Spinal cord (tissue), 10 donors: ENCODE data around the gene TNRC6C. TPM values are rescaled to one million over a fixed set of nuclear protein-coding genes. Genes with fewer than 3 reads are reported as not detected.
A peak's percentile ranks its signal among the peaks of the same experiment; 100 is the strongest.
"Not testable (repeated sequence)": the region's sequence is repeated elsewhere in the genome, so short reads cannot be mapped to it uniquely, and the experiment has no call there.

Source experiments
- DNase-seq, 6 donors: peaks; one replicate each; pipeline versions ENCODE4 v3.0.0 to v3.0.0-alpha.2; 2013 to 2015; ENCODE audit warnings: low spot score in 6 of 6, low read depth in 4 of 6
- H3K27ac ChIP-seq: one replicate; pipeline ENCODE4 v1.5.1; 2013; ENCODE audit warnings: low read depth, low read length, control low read depth
- H3K27me3 ChIP-seq: one replicate; pipeline ENCODE4 v1.6.1; 2013; ENCODE audit warnings: low read length; ENCODE audit not compliant: control insufficient read depth, insufficient read depth
- H3K36me3 ChIP-seq: one replicate; pipeline ENCODE4 v1.6.1; 2013; ENCODE audit warnings: low read length; ENCODE audit not compliant: control insufficient read depth, insufficient read depth
- H3K4me1 ChIP-seq: one replicate; pipeline ENCODE4 v1.6.1; 2013; ENCODE audit warnings: low read length; ENCODE audit not compliant: control insufficient read depth, insufficient read depth
- H3K4me3 ChIP-seq: one replicate; pipeline ENCODE4 v1.5.1; 2013; ENCODE audit warnings: low read depth, low read length, control low read depth
- H3K9me3 ChIP-seq: one replicate; pipeline ENCODE4 v1.6.1; 2013; ENCODE audit warnings: low read length; ENCODE audit not compliant: control insufficient read depth, insufficient read depth
- WGBS: methylation state at CpG from one replicate; pipeline ENCODE4 v1.1.5; 2013; ENCODE audit warnings: missing lambda C conversion rate; ENCODE audit not compliant: insufficient coverage; 5-methylcytosine and 5-hydroxymethylcytosine counted together
- polyA plus RNA-seq, 2 donors: library from polyadenylated mRNA; unstranded; fragments of 120-200 nt; gene quantifications; one replicate each; pipeline ENCODE4 v1.2.1, GENCODE V29; 2013; ENCODE audit not compliant: insufficient read length in 2 of 2
- total RNA-seq, 2 donors: library from RNA; depleted of rRNA in 1 of 2; stranded (reverse); fragments of 120-200 nt in 1 of 2; fragments of >200 nt in 1 of 2; gene quantifications; one replicate each; pipeline versions ENCODE4 v1.2.3 to v1.2.4, GENCODE V29; 2013 to 2014
- donor health status: healthy.

The TNRC6C gene
- total and polyA plus RNA-seq, 4 donors, result 21.5 to 31.8 (median 26.3) TPM

DNA sequence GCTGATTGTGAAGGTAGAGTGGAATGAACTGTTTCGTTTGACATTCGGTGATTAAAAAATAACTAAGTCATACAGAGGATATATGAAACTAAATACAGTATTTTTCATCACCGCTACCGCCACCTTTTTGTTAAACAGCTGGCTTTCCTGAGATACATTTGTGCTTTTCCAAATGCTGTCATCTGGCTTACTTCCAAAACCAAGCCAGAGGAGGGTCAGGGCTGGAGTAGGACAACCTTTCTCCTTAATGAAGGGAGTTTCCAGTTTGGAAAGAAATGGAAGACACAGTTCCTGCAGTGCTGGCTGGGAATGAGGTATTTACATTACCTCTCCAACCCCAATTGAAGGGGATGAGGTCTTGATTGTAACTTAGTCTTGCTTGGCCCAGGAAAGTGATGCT lies 3.2 kb downstream of the TNRC6C start:
- no peak overlapping the region for H3K27ac ChIP-seq
- H3K9me3 ChIP-seq, result no peaks in the 10 kb centered on the region
- no CpG with 5 or more reads among the region's 4 CpGs for WGBS
- no peak overlapping the region for H3K4me3 ChIP-seq
- H3K4me1 ChIP-seq, result peaks cover 8% of the 10 kb centered on the region
- no peaks in the 10 kb centered on the region for H3K27me3 ChIP-seq
- H3K36me3 ChIP-seq, result no peaks in the 10 kb centered on the region
- peak in 1 of 6 donors; percentile 40 for DNase-seq

DNA sequence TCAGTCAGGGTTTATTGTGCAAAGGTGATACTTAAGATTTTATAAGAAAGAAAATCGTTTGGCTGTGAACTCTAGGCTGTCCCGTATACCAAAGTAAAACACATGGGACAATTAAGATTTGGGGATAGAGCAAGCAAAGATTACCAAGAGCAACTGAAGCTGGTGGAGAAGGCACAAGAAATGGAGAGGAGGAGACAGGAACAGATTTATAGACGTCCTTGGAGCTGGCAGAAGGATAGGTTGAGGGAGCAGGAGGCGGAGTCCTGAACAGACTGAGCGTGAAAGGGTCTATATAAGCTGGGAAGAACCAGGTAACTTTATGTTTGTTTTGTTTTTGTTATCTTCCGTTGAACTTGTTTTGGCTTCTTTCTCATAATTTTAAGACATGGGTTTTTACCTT lies 3.8 kb downstream of the TNRC6C start:
- WGBS, result 64% methylated on average over 4 of the region's 6 CpGs
- DNase-seq, result peak in 1 of 6 donors; percentile 60
- Histone ChIP-seq H3K27ac (peak overlapping the region; percentile 25), H3K9me3 (no peaks in the 10 kb centered on the region), H3K36me3 (no peaks in the 10 kb centered on the region), H3K4me1 (peaks cover 8% of the 10 kb centered on the region), H3K4me3 (no peak overlapping the region), H3K27me3 (no peaks in the 10 kb centered on the region)

DNA sequence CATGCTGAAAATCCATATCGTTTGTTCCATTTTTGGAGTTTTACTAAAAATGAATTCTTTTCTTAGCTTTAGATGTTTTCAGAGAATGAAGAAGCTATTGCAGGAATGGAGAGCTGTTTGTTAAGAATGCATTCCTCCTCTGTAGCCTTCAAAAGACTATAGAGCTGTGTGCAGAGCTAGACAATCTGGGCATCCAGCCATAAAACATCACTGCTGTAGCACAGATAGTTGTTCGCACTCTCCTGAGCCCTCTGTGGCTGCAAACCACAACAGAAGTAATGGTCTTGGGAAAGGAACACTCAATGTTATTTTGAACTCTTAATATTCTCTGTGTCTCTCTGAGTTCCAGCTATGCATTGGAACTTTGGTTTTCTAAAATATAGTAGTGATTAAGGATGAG lies 4.9 kb downstream of the TNRC6C start:
- peaks cover 5% of the 10 kb centered on the region for H3K4me1 ChIP-seq
- no peaks in the 10 kb centered on the region for H3K9me3 ChIP-seq
- H3K4me3 ChIP-seq, result no peak overlapping the region
- no peaks in the 10 kb centered on the region for H3K36me3 ChIP-seq
- WGBS, result no CpG with 5 or more reads among the region's 2 CpGs
- H3K27ac ChIP-seq, result peak overlapping the region; percentile 50
- H3K27me3 ChIP-seq, result no peaks in the 10 kb centered on the region
- DNase-seq, result peak in 4 of 6 donors; percentile 60 to 94 (median 83)

DNA sequence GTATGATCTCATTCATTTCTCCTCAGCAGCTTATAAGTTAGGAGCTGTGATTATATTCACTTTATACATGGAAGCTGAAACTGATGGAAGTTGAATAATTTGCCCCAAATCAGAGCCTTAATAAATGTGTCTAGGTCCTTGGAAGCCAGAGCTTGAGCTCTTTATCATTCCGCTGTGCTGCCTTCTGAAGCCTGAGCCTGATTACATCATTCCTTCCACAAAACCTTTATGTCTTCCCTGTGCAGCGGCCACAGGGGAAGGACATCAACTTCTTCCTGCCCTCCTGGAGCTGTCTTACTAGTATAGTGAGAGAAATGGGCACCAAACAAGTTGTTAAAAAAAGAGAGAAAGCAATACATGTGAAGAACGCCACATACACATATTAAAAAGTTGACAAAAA lies 6.8 kb downstream of the TNRC6C start:
- H3K4me3 ChIP-seq, result no peak overlapping the region
- no peaks in the 10 kb centered on the region for H3K27me3 ChIP-seq
- no peaks in the 10 kb centered on the region for H3K9me3 ChIP-seq
- peaks cover 5% of the 10 kb centered on the region for H3K4me1 ChIP-seq
- peak overlapping the region; percentile 43 for H3K27ac ChIP-seq
- no peak for DNase-seq
- no peaks in the 10 kb centered on the region for H3K36me3 ChIP-seq
- WGBS, result 67% methylated on average over 1 of the region's 3 CpGs

DNA sequence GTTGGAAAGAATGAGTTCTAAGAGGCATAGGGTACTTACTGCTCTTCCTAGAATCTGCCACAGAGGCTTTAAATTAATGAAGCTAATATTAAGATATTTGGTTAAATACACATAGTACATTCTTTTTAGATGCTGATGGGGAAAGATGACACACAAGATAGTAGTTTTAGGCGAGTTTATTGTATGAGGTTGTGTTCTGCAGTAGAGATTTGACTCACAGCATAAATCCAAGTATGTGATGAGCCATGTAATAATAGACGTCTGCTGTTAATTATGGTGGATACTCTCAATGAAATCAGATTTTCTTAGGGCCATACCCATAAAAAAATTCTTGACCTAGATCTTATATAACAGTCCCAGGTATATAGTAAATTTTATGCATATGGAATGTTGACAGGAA lies 8.0 kb downstream of the TNRC6C start:
- DNase-seq, result no peak
- H3K9me3 ChIP-seq, result no peaks in the 10 kb centered on the region
- no peak overlapping the region for H3K4me3 ChIP-seq
- H3K27ac ChIP-seq, result no peak overlapping the region
- H3K27me3 ChIP-seq, result no peaks in the 10 kb centered on the region
- H3K36me3 ChIP-seq, result no peaks in the 10 kb centered on the region
- no CpG with 5 or more reads among the region's 2 CpGs for WGBS
- H3K4me1 ChIP-seq, result no peaks in the 10 kb centered on the region

DNA sequence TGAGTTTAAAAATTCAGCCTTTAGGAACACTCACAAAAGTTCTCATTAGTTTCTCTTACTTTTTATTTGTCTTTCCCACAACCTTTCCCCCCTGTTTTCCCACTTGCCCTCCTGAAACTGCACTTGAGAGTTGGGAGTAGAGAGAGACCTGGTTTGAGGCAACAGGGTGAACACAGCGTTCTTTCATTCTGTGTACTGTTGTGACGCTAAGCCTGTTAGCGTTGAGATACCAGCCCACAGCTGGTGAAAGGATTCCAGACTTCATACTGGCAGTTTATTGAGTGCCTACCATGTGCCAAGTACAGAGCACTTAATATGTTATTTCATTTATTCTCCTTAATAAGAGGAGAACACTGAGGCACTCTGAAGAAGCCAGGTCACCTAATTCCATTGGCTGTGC lies 10.3 kb downstream of the TNRC6C start:
- no peaks in the 10 kb centered on the region for H3K27me3 ChIP-seq
- no peak for DNase-seq
- no peaks in the 10 kb centered on the region for H3K4me1 ChIP-seq
- no peak overlapping the region for H3K4me3 ChIP-seq
- H3K9me3 ChIP-seq, result no peaks in the 10 kb centered on the region
- WGBS, result 79% methylated on average over 3 of the region's 3 CpGs
- no peak overlapping the region for H3K27ac ChIP-seq
- no peaks in the 10 kb centered on the region for H3K36me3 ChIP-seq

DNA sequence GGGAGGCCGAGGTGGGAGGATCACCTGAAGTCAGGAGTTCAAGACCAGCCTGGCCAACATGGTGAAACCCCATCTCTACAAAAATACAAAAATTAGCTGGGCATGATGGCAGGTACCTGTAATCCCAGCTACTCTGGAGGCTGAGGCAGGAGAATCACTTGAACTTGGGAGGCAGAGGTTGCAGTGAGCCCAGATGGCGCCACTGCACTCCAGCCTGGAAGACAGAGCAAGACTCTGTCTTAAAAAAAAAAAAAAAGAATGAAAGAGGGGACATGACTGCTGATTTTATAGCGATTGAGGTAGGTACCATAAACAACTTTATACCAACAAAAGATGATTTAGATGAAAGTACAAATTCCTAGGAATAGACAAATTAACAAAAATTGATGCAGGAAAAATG lies 13.8 kb downstream of the TNRC6C start:
- 100% methylated on average over 1 of the region's 3 CpGs for WGBS
- not testable (repeated sequence) for DNase-seq, H3K4me1 ChIP-seq, H3K9me3 ChIP-seq, H3K4me3 ChIP-seq, H3K36me3 ChIP-seq, H3K27me3 ChIP-seq, H3K27ac ChIP-seq

DNA sequence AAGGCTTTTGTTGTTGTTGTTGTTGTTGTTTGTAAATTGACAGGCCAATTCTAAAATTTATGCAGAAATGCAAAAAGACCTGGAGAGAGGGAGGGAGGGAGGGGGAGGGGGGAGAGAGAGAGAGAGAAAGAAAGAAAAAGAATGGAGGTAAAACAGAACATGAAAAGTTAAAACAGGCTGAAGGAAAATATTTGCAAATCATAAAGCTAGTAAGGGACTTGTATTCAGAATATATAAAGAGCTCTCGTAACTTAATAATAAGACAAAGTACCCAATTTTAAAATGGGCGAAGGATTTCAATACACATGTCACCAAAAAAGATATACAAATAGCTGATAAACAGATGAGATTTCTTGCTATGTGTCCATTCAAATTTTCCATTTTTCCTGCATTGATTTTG lies 15.4 kb downstream of the TNRC6C start:
- Histone ChIP-seq H3K4me3 (no peak overlapping the region), H3K4me1 (no peaks in the 10 kb centered on the region), H3K27ac (no peak overlapping the region), H3K36me3 (no peaks in the 10 kb centered on the region), H3K9me3 (no peaks in the 10 kb centered on the region), H3K27me3 (no peaks in the 10 kb centered on the region)
- DNase-seq, result no peak
- no CpG with 5 or more reads among the region's 2 CpGs for WGBS

DNA sequence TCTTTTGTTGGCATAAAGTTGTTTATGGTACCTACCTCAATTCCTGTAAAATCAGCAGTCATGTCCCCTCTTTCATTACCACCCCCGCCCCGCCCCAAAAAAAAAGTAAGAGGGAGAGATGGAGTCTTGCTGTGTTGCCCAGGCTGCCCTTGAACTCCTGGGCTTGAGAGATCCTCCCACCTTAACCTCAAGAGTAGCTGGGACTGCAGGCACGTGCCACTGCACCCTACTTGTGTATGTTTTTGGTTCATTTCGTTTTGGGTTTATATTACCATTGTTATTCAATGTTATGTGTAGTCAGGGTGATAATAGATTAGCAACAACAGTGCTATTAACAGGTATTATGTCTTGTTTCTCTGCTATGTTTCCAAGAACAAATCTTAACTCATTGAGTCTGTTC lies 15.9 kb downstream of the TNRC6C start:
- H3K4me1 ChIP-seq, result no peaks in the 10 kb centered on the region
- H3K9me3 ChIP-seq, result no peaks in the 10 kb centered on the region
- no peaks in the 10 kb centered on the region for H3K27me3 ChIP-seq
- WGBS, result no CpG with 5 or more reads among the region's 4 CpGs
- no peak overlapping the region for H3K27ac ChIP-seq
- H3K36me3 ChIP-seq, result no peaks in the 10 kb centered on the region
- no peak overlapping the region for H3K4me3 ChIP-seq
- DNase-seq, result no peak

DNA sequence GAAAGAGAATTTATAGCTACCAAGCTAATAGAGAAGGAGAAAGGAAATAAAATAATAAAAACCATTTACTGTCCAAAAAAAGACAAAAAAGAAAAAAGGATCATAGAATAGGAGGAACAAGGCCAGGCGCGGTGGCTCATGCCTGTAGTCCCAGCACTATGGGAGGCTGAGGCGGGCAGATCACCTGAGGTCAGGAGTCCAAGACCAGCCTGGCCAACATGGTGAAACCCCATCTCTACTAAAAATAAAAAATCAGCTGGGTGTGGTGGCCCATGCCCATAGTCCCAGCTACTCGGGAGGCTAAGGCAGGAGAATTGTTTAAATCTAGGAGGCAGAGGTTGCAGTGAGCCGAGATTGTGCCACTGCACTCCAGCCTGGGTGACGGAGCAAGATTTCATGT lies 23.9 kb downstream of the TNRC6C start:
- H3K36me3 ChIP-seq, H3K27ac ChIP-seq, H3K9me3 ChIP-seq, H3K4me1 ChIP-seq, DNase-seq, H3K4me3 ChIP-seq, H3K27me3 ChIP-seq: not testable (repeated sequence)
- 100% methylated on average over 4 of the region's 6 CpGs for WGBS
